ENCODE measurements around the gene GRN. TPM values are rescaled to one million over a fixed set of nuclear protein-coding genes. Genes with fewer than 3 reads are reported as not detected.

Gene GRN
- total RNA-seq, 1 donor from 2014 or later: 137 TPM

Small RNA genes within 50 kb of the gene (small RNA-seq; reads per million reads assigned to genes)
- gene RF00012 (ENCODE audit: low replicate concordance) (not detected), gene RNU6-453P (ENCODE audit: low replicate concordance) (not detected)

Other genes with a start within 250 kb of the GRN start
- gene HDAC5, start 221.7 kb upstream of the GRN start, total RNA-seq: 127 TPM
- gene HROB, start 203.4 kb upstream of the GRN start, total RNA-seq: 0.82 TPM
- gene ASB16, start 174.6 kb upstream of the GRN start, total RNA-seq: 18.0 TPM
- 29.6 TPM for gene TMUB2, start 158.3 kb upstream of the GRN start, total RNA-seq
- gene ATXN7L3, start 145.4 kb upstream of the GRN start, total RNA-seq: 34.5 TPM
- gene UBTF, start 125.6 kb upstream of the GRN start, total RNA-seq: 85.4 TPM
- gene SLC4A1, start 77.2 kb upstream of the GRN start, total RNA-seq: 27.7 TPM
- 5.9 TPM for gene RUNDC3A, start 36.7 kb upstream of the GRN start, total RNA-seq
- 44.7 TPM for gene SLC25A39, start 20.5 kb upstream of the GRN start, total RNA-seq
- 9.9 TPM for gene FAM171A2, start 18.6 kb downstream of the GRN start, total RNA-seq
- gene ITGA2B, start 44.3 kb downstream of the GRN start, total RNA-seq: 3.8 TPM
- 47.1 TPM for gene GPATCH8, start 158.1 kb downstream of the GRN start, total RNA-seq
- 11.6 TPM for gene FZD2, start 212.2 kb downstream of the GRN start, total RNA-seq